GM12891 (cell line): ENCODE data around the gene SNAPC5.

Experiments
- POLR2A ChIP-seq: IDR thresholded peaks from 2 replicates; pipeline ENCODE4 v1.6.1; 2011; ENCODE audit warnings: low read depth, low read length, control low read depth
- POLR2AphosphoS5 ChIP-seq: IDR thresholded peaks from 2 replicates; pipeline ENCODE4 v1.6.1; 2011; ENCODE audit warnings: low read depth, low read length, control low read depth
- POU2F2 ChIP-seq: IDR thresholded peaks from 2 replicates; pipeline ENCODE4 v1.6.1; 2011; ENCODE audit warnings: low read depth, mild to moderate bottlenecking, control low read depth, low read length, moderate library complexity
- SPI1 ChIP-seq: IDR thresholded peaks from 2 replicates; pipeline ENCODE4 v1.6.1; 2011; ENCODE audit warnings: low read depth, low read length, control low read depth
- TAF1 ChIP-seq: IDR thresholded peaks from 2 replicates; pipeline ENCODE4 v1.6.1; 2011; ENCODE audit warnings: low read depth, low read length, control low read depth

DNA sequence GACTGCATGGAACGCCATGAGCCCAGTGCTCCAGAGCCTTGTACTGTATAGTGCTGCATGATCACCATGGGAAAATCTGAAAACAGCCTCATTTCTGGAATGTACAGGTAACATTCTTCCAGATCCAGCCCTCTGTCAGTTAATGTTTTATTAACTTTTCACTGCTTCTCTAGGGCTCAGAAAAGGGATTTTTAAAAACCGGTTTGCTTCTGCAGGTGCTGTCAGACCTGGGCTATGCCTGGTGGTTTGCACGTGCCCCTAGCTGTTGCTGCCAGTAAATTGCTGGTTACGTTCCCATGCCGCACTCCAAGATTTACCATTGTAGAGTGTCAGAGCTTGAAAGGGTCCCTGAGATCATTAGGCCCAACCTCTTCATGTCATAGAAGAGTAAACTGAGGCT lies 9.0 kb downstream of the SNAPC5 start:
- TF ChIP-seq POLR2A (no peak), TAF1 (no peak), POLR2AphosphoS5 (no peak), POU2F2 (no peak), SPI1 (no peak)
